CD4-positive, alpha-beta T cell treated with Interleukin-17A for 1 hour (primary cell): Measurements from ENCODE around the gene PPFIBP1.
"Not testable (repeated sequence)": the region's sequence is repeated elsewhere in the genome, so short reads cannot be mapped to it uniquely, and the experiment has no call there.

Source experiments
- DNase-seq: peaks from one replicate; pipeline ENCODE4 v3.0.0-alpha.2; 2020

Gene PPFIBP1

GRCh38 chr12:27631813-27632491 is 107.9 kb downstream of the PPFIBP1 start:
- no peak for DNase-seq

DNA sequence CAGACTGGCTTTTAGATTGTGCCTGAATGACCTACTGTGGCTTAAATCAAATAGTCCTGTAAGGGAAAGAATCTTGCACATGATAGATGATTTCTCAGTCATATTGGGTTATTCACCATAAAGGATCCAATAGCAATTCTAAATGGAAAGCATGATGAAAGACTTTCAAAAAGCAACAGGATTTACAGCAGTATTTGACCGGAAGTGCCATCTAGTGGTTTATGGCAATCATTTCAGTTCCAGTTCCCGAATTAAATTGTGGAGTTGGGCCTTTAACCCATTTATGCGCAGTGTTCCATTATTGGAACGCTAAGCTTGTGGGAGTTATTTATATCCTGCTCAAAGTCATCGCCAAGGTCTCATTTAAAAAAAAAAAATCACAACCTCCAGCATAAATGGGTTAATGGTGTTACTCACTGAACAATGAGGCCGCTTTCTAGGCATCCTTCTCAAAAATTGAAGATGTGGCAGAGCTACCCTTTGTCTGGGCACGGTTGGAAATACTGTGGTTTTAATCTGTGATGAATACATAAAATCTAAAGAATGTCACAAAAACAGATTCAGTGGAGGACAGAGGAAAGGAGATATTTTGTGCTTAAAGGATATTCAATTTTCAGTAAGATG is 111.5 kb downstream of the PPFIBP1 start:
- DNase-seq = no peak

DNA sequence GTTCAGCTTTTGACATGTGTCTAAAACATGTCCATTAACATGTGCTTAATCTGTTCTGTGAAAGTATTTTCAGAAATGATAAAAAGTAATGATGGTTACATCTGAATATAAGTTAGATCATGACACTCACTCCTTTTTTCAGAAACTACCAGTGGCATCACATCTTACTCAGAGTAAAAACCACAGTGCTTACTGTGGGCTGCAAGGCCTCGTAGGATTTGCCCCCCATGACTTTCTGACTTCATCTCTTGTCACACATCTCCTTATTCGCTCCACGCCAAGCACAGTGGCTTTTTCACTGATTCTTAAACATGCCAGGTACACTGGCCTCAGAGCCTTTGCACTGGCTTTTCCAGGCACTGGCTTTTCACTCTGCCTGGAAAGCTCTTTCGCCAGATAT is 112.6 kb downstream of the PPFIBP1 start:
- not testable (repeated sequence) for DNase-seq

DNA sequence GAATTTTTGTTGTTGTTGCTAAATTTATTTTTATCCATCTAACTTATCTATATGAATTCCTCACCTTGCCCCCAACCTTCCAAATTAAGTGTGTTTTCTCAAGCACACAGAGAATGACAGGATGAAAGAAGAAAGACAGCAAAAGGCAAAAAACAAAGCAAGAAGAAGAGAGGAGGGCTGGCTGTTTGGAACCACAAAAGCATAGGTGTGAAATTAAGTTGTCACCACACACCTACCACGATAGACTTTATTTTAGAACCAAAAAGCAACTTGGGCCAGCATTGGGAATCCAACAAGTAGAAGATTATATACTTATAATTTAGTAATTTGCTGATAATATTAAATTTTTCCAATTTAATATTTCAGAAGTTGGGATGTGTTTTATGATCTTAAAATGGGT is 113.5 kb downstream of the PPFIBP1 start:
- no peak for DNase-seq

- no peak for DNase-seq
These were observed 115.3 kb downstream of the PPFIBP1 start for GRCh38 chr12:27639265-27639664.

DNA sequence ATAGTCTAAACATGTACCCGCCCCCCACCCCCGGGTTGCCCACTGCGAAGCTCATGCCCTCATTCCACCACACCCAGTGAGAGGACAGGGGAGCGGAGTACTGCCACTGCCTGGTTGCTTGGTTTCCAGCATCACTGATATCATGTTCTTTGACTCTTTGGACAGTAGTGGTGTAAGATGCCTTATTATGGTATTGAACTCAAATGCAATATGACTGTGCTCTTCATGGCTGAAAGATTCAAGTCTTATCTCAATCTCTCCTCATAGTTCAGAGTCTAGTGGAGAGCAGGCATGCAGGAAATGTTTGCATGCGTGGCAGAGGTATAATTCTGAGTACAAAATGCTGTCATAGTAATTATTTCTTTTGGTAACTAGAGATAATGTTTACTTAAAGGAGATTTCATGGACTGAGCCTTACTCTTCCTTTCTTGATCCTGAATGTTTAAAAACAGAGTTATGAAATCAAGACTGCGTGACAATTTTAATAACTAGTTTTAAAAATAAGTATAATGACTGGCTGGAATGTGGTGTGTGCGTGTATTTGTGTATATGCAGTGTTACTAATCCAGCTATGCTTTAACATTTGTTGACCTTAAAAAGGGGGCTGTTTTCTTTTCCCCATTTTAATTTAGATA is 116.7 kb downstream of the PPFIBP1 start:
- DNase-seq = not testable (repeated sequence)

DNA sequence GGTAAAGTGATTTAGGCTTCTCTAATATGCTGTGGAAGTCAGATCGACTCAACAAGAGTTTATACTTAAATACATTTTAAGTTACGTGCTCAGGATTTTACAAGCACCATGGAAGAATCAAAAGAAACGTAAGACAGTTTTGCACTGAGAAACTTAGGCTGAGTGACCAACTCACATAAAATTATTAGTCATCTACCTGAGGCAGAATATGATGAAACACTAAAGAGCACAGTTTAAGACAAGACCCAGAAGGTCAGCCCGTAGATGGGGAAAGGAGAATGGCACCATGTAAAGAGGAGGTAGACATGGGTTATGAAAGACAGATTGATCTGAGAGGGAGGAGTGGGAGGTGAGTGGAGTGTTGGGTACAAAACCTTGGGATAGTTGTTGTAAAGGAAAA is 118.4 kb downstream of the PPFIBP1 start:
- DNase-seq = not testable (repeated sequence)

- DNase-seq = not testable (repeated sequence)
These were observed 118.9 kb downstream of the PPFIBP1 start for GRCh38 chr12:27642892-27643291.

DNA sequence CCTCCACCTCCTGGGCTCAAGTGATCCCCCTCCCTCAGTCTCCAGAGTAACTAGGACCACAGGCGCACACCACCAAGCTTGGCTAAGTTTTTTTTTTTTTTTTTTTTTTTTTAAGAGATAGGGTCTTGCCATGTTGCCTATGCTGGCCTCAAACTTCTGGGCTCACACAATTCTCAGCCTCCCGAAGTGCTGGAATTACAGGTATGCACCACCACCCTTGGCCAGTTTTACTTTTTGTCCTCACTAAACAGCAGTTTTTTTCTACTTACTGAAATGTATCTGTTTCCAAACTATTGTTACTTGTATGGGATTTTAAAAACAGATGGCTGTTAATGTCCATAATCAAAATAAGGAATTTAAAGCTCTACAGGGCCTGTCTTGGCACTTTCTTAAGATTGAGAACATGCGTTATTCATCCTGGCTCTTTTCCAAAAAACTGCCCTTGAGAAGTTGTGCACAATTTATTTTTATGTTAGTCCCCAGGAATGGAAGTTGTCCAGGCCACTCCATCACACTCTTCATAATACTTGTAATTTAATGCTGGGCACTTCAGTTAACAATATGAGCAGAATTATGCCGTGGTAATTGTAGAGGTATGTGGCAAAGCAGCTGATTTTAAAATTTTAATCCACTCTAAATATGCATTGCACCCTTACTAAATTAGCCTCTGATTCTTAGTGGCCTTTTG is 120.3 kb downstream of the PPFIBP1 start:
- no peak for DNase-seq

GRCh38 chr12:27645671-27646070 is 121.7 kb downstream of the PPFIBP1 start:
- no peak for DNase-seq

GRCh38 chr12:27646149-27646548 is 122.1 kb downstream of the PPFIBP1 start:
- DNase-seq = no peak

GRCh38 chr12:27650011-27650410 is 126.0 kb downstream of the PPFIBP1 start:
- no peak for DNase-seq

DNA sequence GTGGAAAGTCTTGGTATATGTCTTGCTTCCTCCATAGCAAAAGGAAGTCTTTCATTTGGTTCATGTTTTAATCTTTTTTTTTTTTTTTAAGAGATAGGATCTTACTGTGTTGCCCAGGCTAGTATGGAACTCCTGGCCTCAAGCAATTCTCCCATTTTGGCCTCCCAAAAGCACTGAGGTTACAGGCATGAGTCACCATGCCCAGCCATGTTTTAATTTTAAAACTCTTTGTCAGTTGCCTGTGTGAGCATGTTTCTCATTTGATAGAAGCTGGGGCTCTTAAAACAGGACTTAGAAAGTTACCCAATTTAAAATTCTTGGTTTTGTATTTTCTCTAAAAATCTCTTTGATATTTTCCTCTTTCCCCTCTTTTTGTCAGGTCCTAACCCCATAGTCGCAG is 127.2 kb downstream of the PPFIBP1 start:
- DNase-seq = no peak

DNA sequence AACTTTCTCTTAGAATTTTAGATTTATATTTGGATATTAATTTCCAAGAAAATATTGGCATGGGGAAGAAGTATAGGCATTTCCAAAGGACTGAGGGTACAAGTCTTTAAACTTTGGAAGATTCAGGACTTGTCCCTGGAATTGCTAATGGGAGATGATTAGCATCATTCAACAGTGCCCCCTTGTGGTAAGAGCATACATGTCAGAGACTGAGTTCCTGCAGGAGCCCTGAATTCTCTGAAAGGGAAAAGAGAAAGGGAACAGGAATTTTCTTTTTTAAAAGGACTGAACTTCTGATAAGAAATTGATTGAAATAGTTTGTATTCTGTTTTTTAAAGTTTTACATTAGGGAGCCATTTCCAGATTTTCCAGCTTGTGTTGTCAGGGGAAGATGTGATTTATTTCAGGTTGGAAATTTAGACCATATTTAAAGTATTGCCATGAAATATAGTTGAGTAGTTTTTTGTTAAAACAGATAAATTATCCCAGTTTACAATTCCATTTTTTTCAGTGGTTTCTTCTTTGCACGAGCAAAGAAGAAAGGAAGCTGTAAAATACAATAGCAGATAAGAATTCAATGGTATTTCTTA is 128.3 kb downstream of the PPFIBP1 start:
- DNase-seq = peak; percentile 53

- DNase-seq = no peak
These were observed 129.7 kb downstream of the PPFIBP1 start for GRCh38 chr12:27653661-27654060.

GRCh38 chr12:27655476-27655875 is 131.5 kb downstream of the PPFIBP1 start:
- DNase-seq = not testable (repeated sequence)

- no peak for DNase-seq
These were observed 133.3 kb downstream of the PPFIBP1 start for GRCh38 chr12:27657296-27657695.

GRCh38 chr12:27665704-27666103 is 141.7 kb downstream of the PPFIBP1 start:
- no peak for DNase-seq

DNA sequence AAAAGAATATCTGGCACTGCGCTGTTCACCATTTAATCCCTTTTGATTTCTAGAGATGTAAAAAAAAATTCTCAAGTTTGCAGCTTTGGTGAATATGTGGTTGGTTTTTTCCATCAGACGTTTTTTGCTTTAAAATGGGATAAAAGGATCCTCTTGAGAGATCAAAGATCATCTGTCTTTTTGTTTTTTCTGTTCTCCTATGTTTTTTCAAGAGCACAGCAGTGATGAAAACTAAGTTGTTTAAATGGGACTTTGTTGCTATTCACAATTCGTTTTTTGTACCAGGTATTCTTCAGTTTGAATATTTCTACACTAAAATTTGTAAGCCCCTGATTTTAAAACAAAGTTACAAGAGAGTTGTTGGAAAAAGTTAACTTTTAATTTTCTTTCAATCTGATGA is 142.5 kb downstream of the PPFIBP1 start:
- DNase-seq = no peak

DNA sequence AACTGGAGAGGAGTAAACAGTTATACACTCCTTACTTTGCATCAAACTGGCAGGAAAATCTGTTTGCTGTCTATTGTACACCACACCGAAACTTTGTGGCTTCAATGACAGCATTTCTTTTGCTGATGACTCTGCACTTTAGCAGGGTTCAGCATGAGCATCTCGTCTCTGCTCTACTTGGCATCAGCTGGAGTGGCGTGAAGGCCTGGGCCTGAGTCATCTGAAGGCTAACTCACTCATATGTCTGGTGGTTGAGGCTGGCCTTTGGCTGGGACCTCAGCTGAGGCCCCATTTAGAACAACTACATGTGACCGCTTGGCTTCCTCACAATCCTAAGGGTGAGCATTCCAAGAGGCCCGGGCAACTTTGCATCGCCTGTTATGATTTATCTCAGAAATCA is 143.5 kb downstream of the PPFIBP1 start:
- DNase-seq = no peak

DNA sequence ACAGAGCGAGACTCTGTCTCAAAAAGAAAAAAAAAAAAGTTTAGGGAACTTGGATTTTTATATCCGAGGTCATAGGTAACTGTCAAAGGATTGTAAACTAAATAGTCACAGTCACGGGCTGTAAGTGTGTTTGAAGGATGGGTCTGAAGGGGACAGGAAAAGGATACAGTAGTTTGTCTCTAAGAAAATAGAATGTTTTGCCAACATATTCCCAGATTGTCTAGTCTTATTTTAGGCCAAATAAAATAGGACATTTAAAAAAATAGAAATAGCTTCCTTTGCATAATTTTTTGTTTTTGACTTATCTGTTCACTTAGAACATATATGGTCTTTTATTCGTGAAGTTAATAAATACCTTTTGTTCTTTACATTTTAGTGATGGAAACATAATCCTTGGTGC is 148.0 kb downstream of the PPFIBP1 start:
- no peak for DNase-seq

DNA sequence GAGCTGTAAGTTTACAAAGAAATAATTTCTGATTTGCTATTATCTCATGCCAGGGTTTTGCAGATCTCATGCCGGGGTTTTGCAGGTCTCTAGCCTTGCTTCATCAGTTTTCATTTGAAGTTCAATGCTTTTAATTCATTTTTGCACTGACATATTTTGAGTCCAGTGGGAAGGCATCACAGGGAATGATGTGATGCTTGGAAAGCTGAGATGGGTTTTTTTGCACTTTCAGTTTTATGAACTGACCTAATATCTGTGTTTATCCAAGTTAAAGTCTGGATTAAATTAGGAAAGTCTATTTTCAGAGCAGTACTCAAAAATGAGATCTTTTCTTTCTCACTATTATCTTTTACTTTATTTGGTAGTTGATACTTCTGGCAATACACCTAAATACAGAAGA is 148.6 kb downstream of the PPFIBP1 start:
- no peak for DNase-seq

- DNase-seq = no peak
These were observed 149.2 kb downstream of the PPFIBP1 start for GRCh38 chr12:27673101-27673718.
